SU-DHL-6 (cell line): Measurements from ENCODE around the gene FERMT3.

ENCODE experiments used
- H2AFZ ChIP-seq: fragments of 200-600 bp; sonication (generic); 2 replicates; pipeline ENCODE4 v1.6.1; 2014; ENCODE audit warnings: low read depth, mild to moderate bottlenecking, moderate library complexity, mixed read lengths, antibody characterized with exemption, low read length; ENCODE audit not compliant: severe bottlenecking
- H3F3A ChIP-seq: fragments of 200-600 bp; shearing (Covaris generic); 2 replicates; pipeline ENCODE4 v1.6.0; 2016; ENCODE audit warnings: antibody characterized with exemption, mild to moderate bottlenecking; ENCODE audit not compliant: insufficient read depth
- H3K27ac ChIP-seq: fragments of 200-600 bp; sonication (generic); 2 replicates; pipeline ENCODE4 v1.5.1; 2016; ENCODE audit warnings: low read depth, mild to moderate bottlenecking, low read length, moderate library complexity, mixed read lengths
- H3K27me3 ChIP-seq: fragments of 200-600 bp; sonication (generic), shearing (Covaris generic); 2 replicates; pipeline ENCODE4 v1.6.0; 2014; ENCODE audit warnings: mild to moderate bottlenecking, low read length
- H3K36me3 ChIP-seq: fragments of 200-600 bp; sonication (generic); 2 replicates; pipeline ENCODE4 v1.6.1; 2014; ENCODE audit warnings: mild to moderate bottlenecking, low read length, mixed read lengths
- H3K4me2 ChIP-seq: fragments of 300-600, 200-600 bp; shearing (Covaris generic), sonication (generic); 2 replicates; pipeline ENCODE4 v1.6.0; 2014; ENCODE audit warnings: low read length, low read depth, mild to moderate bottlenecking; ENCODE audit not compliant: poor library complexity, severe bottlenecking
- H3K4me3 ChIP-seq: fragments of 200-600 bp; sonication (generic); 2 replicates; pipeline ENCODE4 v1.5.1; 2014; ENCODE audit warnings: antibody characterized with exemption, low read length, mild to moderate bottlenecking, mixed read lengths; ENCODE audit not compliant: insufficient read depth, poor library complexity, severe bottlenecking
- H3K79me2 ChIP-seq: fragments of 200-600 bp; sonication (generic); 2 replicates; pipeline ENCODE4 v1.6.1; 2014; ENCODE audit warnings: mild to moderate bottlenecking, low read length, moderate library complexity; ENCODE audit not compliant: insufficient read depth
- H3K9ac ChIP-seq: fragments of 200-600 bp; sonication (generic); 2 replicates; pipeline ENCODE4 v1.7.0; 2014; ENCODE audit warnings: mild to moderate bottlenecking, low read length
- H3K9me2 ChIP-seq: fragments of 200-600 bp; sonication (generic); replicated peaks from 2 replicates; pipeline ENCODE4 v1.6.1; 2014; ENCODE audit warnings: low read length; ENCODE audit not compliant: insufficient read depth
- H3K9me3 ChIP-seq: fragments of 200-600 bp; sonication (generic); 2 replicates; pipeline ENCODE4 v1.6.1; 2014; ENCODE audit warnings: low read length, mixed read lengths; ENCODE audit not compliant: insufficient read depth
- H4K20me1 ChIP-seq: fragments of 200-600 bp; sonication (generic); 2 replicates; pipeline ENCODE4 v1.6.1; 2014; ENCODE audit warnings: low read depth, mild to moderate bottlenecking, antibody characterized with exemption, low read length, moderate library complexity, mixed read lengths
- EZH2phosphoT487 ChIP-seq: fragments of 200-600 bp; sonication (generic), shearing (Covaris generic); conservative IDR thresholded peaks from 2 replicates; pipeline ENCODE4 v1.6.1; 2018; ENCODE audit warnings: mild to moderate bottlenecking, antibody characterized with exemption, low read length, moderate library complexity, mixed read lengths
- TF ChIP-seq, protein P1 (sequence below): fragments of 200-600 bp; sonication (generic); IDR thresholded peaks from one replicate; pipeline ENCODE4 v1.5.1; 2017; ENCODE audit warnings: antibody characterized with exemption, mild to moderate bottlenecking, low read length, moderate library complexity; ENCODE audit not compliant: insufficient read depth, poor library complexity, severe bottlenecking

FERMT3 gene

DNA sequence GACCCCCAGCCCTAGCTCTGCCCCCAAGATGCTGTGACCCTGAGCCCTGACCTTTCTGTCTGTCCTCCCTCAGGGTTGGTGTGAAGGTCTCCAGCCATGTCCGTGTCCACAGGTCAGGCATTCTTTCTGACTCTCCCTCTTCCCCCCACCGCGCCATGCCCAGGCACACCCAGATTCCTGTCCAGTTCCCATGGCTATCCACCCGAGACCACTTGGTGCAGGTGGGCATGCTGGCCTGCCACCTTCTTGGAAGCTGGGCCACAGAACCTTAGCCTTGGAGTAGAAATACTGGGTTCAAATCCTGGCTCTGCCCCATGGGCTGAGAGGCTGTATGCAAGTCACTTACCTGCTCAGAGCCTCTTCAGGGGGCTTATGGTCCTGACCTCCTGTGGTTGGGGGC lies 42.5 kb downstream of the FERMT3 start:
- H2AFZ ChIP-seq: no peak overlapping the region
- H3K27me3 ChIP-seq: no peaks in the 10 kb centered on the region
- H3K9me3 ChIP-seq: no peaks in the 10 kb centered on the region
- H3K27ac ChIP-seq: no peak overlapping the region
- H3K36me3 ChIP-seq: no peaks in the 10 kb centered on the region
- no peaks in the 10 kb centered on the region for H4K20me1 ChIP-seq
- H3K4me3 ChIP-seq: no peak overlapping the region
- H3K79me2 ChIP-seq: peaks cover 24% of the 10 kb centered on the region
- no peaks in the 10 kb centered on the region for H3K9me2 ChIP-seq
- H3K4me2 ChIP-seq: no peak overlapping the region
- H3K9ac ChIP-seq: no peak overlapping the region
- TF ChIP-seq, protein P1, sequence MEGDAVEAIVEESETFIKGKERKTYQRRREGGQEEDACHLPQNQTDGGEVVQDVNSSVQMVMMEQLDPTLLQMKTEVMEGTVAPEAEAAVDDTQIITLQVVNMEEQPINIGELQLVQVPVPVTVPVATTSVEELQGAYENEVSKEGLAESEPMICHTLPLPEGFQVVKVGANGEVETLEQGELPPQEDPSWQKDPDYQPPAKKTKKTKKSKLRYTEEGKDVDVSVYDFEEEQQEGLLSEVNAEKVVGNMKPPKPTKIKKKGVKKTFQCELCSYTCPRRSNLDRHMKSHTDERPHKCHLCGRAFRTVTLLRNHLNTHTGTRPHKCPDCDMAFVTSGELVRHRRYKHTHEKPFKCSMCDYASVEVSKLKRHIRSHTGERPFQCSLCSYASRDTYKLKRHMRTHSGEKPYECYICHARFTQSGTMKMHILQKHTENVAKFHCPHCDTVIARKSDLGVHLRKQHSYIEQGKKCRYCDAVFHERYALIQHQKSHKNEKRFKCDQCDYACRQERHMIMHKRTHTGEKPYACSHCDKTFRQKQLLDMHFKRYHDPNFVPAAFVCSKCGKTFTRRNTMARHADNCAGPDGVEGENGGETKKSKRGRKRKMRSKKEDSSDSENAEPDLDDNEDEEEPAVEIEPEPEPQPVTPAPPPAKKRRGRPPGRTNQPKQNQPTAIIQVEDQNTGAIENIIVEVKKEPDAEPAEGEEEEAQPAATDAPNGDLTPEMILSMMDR: no peak
- TF ChIP-seq EZH2phosphoT487: no peak
- H3F3A ChIP-seq: peaks cover 31% of the 10 kb centered on the region

DNA sequence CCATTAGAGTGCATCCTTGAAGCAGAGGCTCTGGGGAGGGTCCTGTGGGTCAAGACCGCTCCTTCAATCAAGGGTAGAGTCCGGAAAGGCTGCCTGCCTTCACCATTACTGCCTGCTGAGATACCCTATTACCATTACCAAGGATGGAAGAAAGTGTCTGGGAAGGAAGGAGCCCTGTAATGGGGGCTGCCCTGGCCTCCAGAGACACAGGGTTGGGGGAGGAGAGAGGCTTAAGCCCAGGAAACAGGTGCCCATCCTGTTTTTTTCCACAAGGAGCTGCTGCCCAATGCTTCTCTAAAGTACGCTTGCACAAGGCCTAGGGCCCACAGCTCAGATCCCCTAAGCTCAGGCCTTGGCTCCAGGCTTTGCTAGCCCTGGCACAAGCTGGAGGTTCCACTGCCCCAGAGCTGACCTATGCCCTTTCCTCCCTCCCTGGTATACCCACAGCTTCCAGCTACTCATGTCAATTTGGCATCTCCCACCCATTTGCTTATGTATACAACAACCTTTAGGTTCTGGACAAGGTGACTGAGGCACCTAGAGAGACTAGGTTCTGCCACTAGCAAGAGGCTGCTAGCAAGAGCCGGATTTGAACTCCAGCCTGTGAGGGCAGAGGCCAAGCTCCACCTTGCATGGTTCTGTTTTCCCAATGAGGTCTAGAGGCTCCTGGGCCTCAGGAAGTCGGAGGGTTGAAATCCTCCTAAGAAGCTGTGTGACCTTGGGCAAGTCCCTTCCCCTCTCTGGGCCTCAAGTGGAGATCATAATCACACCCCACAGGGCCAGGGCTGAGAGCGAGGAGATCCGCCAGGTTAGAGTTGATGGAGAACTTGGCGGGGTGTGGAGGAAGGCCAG lies 43.3 kb downstream of the FERMT3 start:
- Histone ChIP-seq H3K79me2 (peaks cover 23% of the 10 kb centered on the region), H3K9me3 (no peaks in the 10 kb centered on the region), H4K20me1 (no peaks in the 10 kb centered on the region), H3K4me3 (no peak overlapping the region), H3K27me3 (no peaks in the 10 kb centered on the region), H2AFZ (no peak overlapping the region), H3F3A (peaks cover 26% of the 10 kb centered on the region), H3K27ac (no peak overlapping the region), H3K36me3 (no peaks in the 10 kb centered on the region), H3K9ac (no peak overlapping the region), H3K4me2 (no peak overlapping the region), H3K9me2 (no peaks in the 10 kb centered on the region)
- TF ChIP-seq, protein P1: no peak
- no peak for TF ChIP-seq EZH2phosphoT487

DNA sequence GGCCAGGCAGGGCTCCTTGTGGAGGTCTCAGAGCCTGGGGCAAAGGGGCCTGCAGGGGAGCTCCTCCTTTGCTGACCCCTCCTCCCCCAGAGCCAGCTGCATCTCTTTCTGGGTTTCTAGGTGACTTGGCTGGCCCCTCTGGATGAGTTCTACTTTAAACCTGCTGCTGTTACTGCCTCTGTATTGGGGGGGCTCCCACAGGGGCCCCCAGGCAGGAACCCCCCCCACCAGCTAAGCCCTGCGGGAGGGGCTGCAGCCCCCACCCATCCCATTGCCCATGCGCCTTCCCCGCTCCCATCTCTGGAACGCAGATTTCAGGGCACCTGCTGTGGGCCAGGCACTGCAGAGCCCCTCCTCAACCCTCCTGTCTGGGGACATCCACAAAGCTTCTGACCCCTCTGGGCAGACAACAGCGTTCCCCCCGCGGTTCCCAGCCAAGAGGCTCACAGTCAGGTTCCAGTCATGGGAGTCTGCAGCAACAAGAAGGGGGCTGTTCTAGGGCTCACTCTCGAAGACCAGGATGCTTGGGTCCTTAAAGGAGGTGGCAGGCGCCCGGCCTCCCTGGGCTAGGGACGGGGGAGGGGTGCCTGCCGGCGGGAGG lies 44.0 kb downstream of the FERMT3 start:
- Histone ChIP-seq H3F3A (peaks cover 19% of the 10 kb centered on the region), H3K4me2 (peak overlapping the region; percentile 97), H3K27ac (no peak overlapping the region), H3K9me3 (no peaks in the 10 kb centered on the region), H2AFZ (no peak overlapping the region), H3K27me3 (no peaks in the 10 kb centered on the region), H3K9me2 (no peaks in the 10 kb centered on the region), H3K9ac (peak overlapping the region; percentile 84), H3K4me3 (peak overlapping the region; percentile 26), H3K79me2 (peaks cover 16% of the 10 kb centered on the region), H4K20me1 (no peaks in the 10 kb centered on the region), H3K36me3 (no peaks in the 10 kb centered on the region)
- TF ChIP-seq, protein P1: no peak
- no peak for TF ChIP-seq EZH2phosphoT487
